ENCODE measurements around the gene FAM168A.

DNA sequence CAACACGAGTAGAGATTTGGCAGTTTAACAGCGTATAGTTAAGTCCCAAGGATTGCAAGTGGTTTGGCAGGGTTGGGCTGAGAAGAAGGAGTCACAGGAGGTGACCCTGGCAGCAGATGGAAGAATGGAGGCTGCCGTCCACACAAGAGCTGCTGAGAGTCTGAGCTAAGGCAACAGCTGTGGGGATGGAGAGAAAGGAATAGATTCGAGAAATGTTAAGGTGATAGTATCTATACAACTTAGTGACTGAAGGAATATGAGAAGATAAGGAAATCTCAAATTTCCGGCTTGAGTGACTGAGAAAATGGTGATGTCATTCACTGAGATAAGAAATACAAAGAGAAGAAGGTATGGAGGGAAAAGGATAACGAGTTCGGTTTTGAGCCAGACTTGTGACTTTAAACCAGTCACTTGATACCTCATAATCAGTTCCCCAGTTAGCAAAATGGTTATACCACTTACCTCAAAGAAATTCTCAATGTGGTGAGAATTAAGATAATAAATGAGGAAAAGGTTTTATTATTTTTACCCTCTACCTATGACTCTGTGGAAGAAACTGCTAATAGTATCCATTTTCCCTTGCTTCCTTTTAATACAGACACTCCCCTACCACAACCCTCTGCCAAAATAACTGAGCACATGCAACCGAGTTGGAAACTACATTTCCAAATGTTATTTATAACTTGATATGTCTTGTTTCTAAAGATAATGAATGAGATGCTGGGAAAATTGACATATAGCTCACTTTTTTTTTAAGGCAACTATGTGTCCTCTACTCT, 30.7 kb downstream of the FAM168A start:
- TF ChIP-seq, protein P1, sequence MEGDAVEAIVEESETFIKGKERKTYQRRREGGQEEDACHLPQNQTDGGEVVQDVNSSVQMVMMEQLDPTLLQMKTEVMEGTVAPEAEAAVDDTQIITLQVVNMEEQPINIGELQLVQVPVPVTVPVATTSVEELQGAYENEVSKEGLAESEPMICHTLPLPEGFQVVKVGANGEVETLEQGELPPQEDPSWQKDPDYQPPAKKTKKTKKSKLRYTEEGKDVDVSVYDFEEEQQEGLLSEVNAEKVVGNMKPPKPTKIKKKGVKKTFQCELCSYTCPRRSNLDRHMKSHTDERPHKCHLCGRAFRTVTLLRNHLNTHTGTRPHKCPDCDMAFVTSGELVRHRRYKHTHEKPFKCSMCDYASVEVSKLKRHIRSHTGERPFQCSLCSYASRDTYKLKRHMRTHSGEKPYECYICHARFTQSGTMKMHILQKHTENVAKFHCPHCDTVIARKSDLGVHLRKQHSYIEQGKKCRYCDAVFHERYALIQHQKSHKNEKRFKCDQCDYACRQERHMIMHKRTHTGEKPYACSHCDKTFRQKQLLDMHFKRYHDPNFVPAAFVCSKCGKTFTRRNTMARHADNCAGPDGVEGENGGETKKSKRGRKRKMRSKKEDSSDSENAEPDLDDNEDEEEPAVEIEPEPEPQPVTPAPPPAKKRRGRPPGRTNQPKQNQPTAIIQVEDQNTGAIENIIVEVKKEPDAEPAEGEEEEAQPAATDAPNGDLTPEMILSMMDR (IDR thresholded peaks at IDR 0.05), result no peak
- TF ChIP-seq POLR2A (IDR thresholded peaks at IDR 0.05) (no peak), EP300 (IDR thresholded peaks at IDR 0.05) (no peak)
